DMS 273 (cell line): ENCODE data around the gene HLTF.

Experiments used
- DNase-seq: peaks from one replicate; lab custom pipeline; 2025; ENCODE audit not compliant: unreplicated experiment; lab: John Stamatoyannopoulos, UW

HLTF gene

GRCh38 chr3:149020196-149020838 lies 66.0 kb downstream of the HLTF start:
- no peak for DNase-seq

GRCh38 chr3:149019580-149019979 lies 66.8 kb downstream of the HLTF start:
- DNase-seq, result peak; percentile 45

- no peak for DNase-seq
Observed at GRCh38 chr3:149018247-149018646, 68.1 kb downstream of the HLTF start.

- DNase-seq, result no peak
Observed at GRCh38 chr3:149016669-149017541, 69.4 kb downstream of the HLTF start.

GRCh38 chr3:149016242-149016641 lies 70.1 kb downstream of the HLTF start:
- DNase-seq, result peak; percentile 11

- no peak for DNase-seq
Observed at GRCh38 chr3:149015393-149015792, 70.9 kb downstream of the HLTF start.

GRCh38 chr3:149013726-149014125 lies 72.6 kb downstream of the HLTF start:
- no peak for DNase-seq

- no peak for DNase-seq
Observed at GRCh38 chr3:149011676-149012075, 74.7 kb downstream of the HLTF start.

GRCh38 chr3:149010966-149011365 lies 75.4 kb downstream of the HLTF start:
- no peak for DNase-seq

- no peak for DNase-seq
Observed at GRCh38 chr3:149010504-149010951, 75.8 kb downstream of the HLTF start.

GRCh38 chr3:149009732-149010131 lies 76.6 kb downstream of the HLTF start:
- DNase-seq, result no peak

- DNase-seq, result no peak
Observed at GRCh38 chr3:149007567-149008257, 78.6 kb downstream of the HLTF start.

- DNase-seq, result no peak
Observed at GRCh38 chr3:149005416-149005815, 80.9 kb downstream of the HLTF start.

GRCh38 chr3:149004622-149005021 lies 81.7 kb downstream of the HLTF start:
- DNase-seq, result no peak

GRCh38 chr3:149003653-149004305 lies 82.6 kb downstream of the HLTF start:
- DNase-seq, result no peak

GRCh38 chr3:149001727-149002126 lies 84.6 kb downstream of the HLTF start:
- no peak for DNase-seq

- DNase-seq, result no peak
Observed at GRCh38 chr3:149000206-149000745, 86.1 kb downstream of the HLTF start.

- DNase-seq, result no peak
Observed at GRCh38 chr3:148999806-149000205, 86.5 kb downstream of the HLTF start.

- no peak for DNase-seq
Observed at GRCh38 chr3:148998715-148999423, 87.5 kb downstream of the HLTF start.

GRCh38 chr3:148998297-148998696 lies 88.0 kb downstream of the HLTF start:
- no peak for DNase-seq
